ENCODE measurements around the gene AIPL1. TPM values are rescaled to one million over a fixed set of nuclear protein-coding genes. Genes with fewer than 3 reads are reported as not detected.

AIPL1 gene
- total RNA-seq, 4 donors from 2014 or later: not detected

GRCh38 chr17:6464446-6465041 lies 29.6 kb upstream of the AIPL1 start:
- Histone ChIP-seq H3K4me1 (no peaks in the 10 kb centered on the region), H3K36me3 (no peaks in the 10 kb centered on the region), H3K27ac (no peak overlapping the region), H3K27me3 (no peaks in the 10 kb centered on the region), H3K9me3 (no peaks in the 10 kb centered on the region), H3K4me3 (no peak overlapping the region)
- ATAC-seq (no peak), DNase-seq (no peak)
- in situ Hi-C loops (cut with MboI; ENCODE audit: low sequenced_read_pairs in 4 of 4) (loop anchor here in 1 of 4 donors (25.0 kb wide), 1 partner anchor 123 kb away; no protein-coding TSS in a partner anchor), intact Hi-C loops (cut with DNase I; ENCODE audit: low total_unique reads) (no loop called here)
- TF ChIP-seq POLR2A (IDR thresholded peaks at IDR 0.05) (no peak), CTCF (IDR thresholded peaks at IDR 0.05 in 4 of 5, conservative IDR thresholded peaks at IDR 0.05 in 1 of 5) (no peak)

- no peak for DNase-seq
- no peak for TF ChIP-seq POLR2A (IDR thresholded peaks at IDR 0.05)
- TF ChIP-seq CTCF (IDR thresholded peaks at IDR 0.05 in 4 of 5, conservative IDR thresholded peaks at IDR 0.05 in 1 of 5): no peak
- Histone ChIP-seq H3K4me3 (no peak overlapping the region), H3K27me3 (no peaks in the 10 kb centered on the region), H3K9me3 (no peaks in the 10 kb centered on the region), H3K27ac (no peak overlapping the region), H3K36me3 (no peaks in the 10 kb centered on the region), H3K4me1 (no peaks in the 10 kb centered on the region)
- no peak for ATAC-seq
- in situ Hi-C loops (cut with MboI; ENCODE audit: low sequenced_read_pairs in 4 of 4) (loop anchor here in 1 of 4 donors (25.0 kb wide), 1 partner anchor 123 kb away; no protein-coding TSS in a partner anchor), intact Hi-C loops (cut with DNase I; ENCODE audit: low total_unique reads) (no loop called here)
Measured at GRCh38 chr17:6463616-6464445, 28.9 kb upstream of the AIPL1 start.

- ATAC-seq: no peak
Measured at GRCh38 chr17:6462692-6463091, 27.8 kb upstream of the AIPL1 start.

GRCh38 chr17:6461792-6462524 lies 27.0 kb upstream of the AIPL1 start:
- no peak overlapping the region for H3K4me3 ChIP-seq
- intact Hi-C loops (cut with DNase I; ENCODE audit: low total_unique reads): no loop called here
- no peaks in the 10 kb centered on the region for H3K27me3 ChIP-seq
- no peaks in the 10 kb centered on the region for H3K9me3 ChIP-seq
- peaks cover under 1 to 7% of the 10 kb centered on the region in 2 donors for H3K4me1 ChIP-seq
- H3K27ac ChIP-seq: no peak overlapping the region
- in situ Hi-C loops (cut with MboI; ENCODE audit: low sequenced_read_pairs in 4 of 4): loop anchor here in 1 of 4 donors (25.0 kb wide), 1 partner anchor 125 kb away; no protein-coding TSS in a partner anchor
- ATAC-seq (no peak), DNase-seq (no peak)
- TF ChIP-seq POLR2A (IDR thresholded peaks at IDR 0.05) (no peak), CTCF (IDR thresholded peaks at IDR 0.05 in 4 of 5, conservative IDR thresholded peaks at IDR 0.05 in 1 of 5) (no peak)
- no peaks in the 10 kb centered on the region for H3K36me3 ChIP-seq

More at GRCh38 chr17:6462692-6463091, 27.8 kb upstream of the AIPL1 start:
- Histone ChIP-seq H3K9me3 (no peaks in the 10 kb centered on the region), H3K27ac (no peak overlapping the region), H3K4me1 (no peaks in the 10 kb centered on the region), H3K36me3 (no peaks in the 10 kb centered on the region), H3K4me3 (no peak overlapping the region), H3K27me3 (no peaks in the 10 kb centered on the region)
- DNase-seq: no peak
- no peak for TF ChIP-seq POLR2A (IDR thresholded peaks at IDR 0.05)
- no peak for TF ChIP-seq CTCF (IDR thresholded peaks at IDR 0.05 in 4 of 5, conservative IDR thresholded peaks at IDR 0.05 in 1 of 5)
- intact Hi-C loops (cut with DNase I; ENCODE audit: low total_unique reads): no loop called here
- in situ Hi-C loops (cut with MboI; ENCODE audit: low sequenced_read_pairs in 4 of 4): loop anchor here in 1 of 4 donors (25.0 kb wide), 1 partner anchor 125 kb away; no protein-coding TSS in a partner anchor
